ENCODE measurements around the gene YAF2. TPM values are rescaled to one million over a fixed set of nuclear protein-coding genes. Genes with fewer than 3 reads are reported as not detected.

YAF2 gene
- total and polyA plus RNA-seq, 2 donors (not counting 3 experiments of a cell fraction or from before 2014, with no cell fraction given) = 6.9 to 29.2 TPM

GRCh38 chr12:42260518-42260917 lies 22.5 kb upstream of the YAF2 start:
- FAIRE-seq (no peak), DNase-seq (ENCODE audit: low read depth, low spot score) (no peak)
- Histone ChIP-seq H3K9ac (replicated peaks; ENCODE audit: extremely low read depth, insufficient read depth, low read length) (no peak overlapping the region), H2AFZ (ENCODE audit: low read depth, low read length) (no peak overlapping the region), H3K4me1 (ENCODE audit: control insufficient read depth, extremely low read depth, insufficient read depth, low read length) (no peaks in the 10 kb centered on the region), H3K36me3 (ENCODE audit: control insufficient read depth in 2 of 2, extremely low read depth in 1 of 2, insufficient read depth in 2 of 2, low read length in 2 of 2) (no peaks in the 10 kb centered on the region), H3K4me2 (ENCODE audit: insufficient read depth, low read length) (no peak overlapping the region), H3K9me3 (replicated peaks; ENCODE audit: control insufficient read depth, insufficient read depth, low read length) (no peaks in the 10 kb centered on the region), H3K4me3 (replicated peaks in 1 of 3; ENCODE audit: insufficient read depth in 1 of 3, low read depth in 1 of 3, low read length in 3 of 3) (no peak overlapping the region), H3K27me3 (ENCODE audit: control insufficient read depth in 2 of 2, insufficient read depth in 2 of 2, low read length in 2 of 2) (no peaks in the 10 kb centered on the region), H4K20me1 (replicated peaks; ENCODE audit: control insufficient read depth, extremely low read depth, insufficient read depth, low read length) (no peaks in the 10 kb centered on the region), H3K9me1 (replicated peaks; ENCODE audit: control insufficient read depth, extremely low read depth, insufficient read depth, low read length) (no peaks in the 10 kb centered on the region), H3K27ac (ENCODE audit: insufficient read depth, low read depth, low read length) (no peak overlapping the region), H3K79me2 (ENCODE audit: control insufficient read depth, insufficient read depth, low read length) (no peaks in the 10 kb centered on the region)
- TF ChIP-seq POLR2A (IDR thresholded peaks at IDR 0.05; ENCODE audit: low read depth, low read length) (no peak), GATA2 (IDR thresholded peaks at IDR 0.05; ENCODE audit: insufficient read depth, insufficient read length, low read depth, low read length) (no peak), EZH2 (IDR thresholded peaks at IDR 0.05; ENCODE audit: borderline replicate concordance, low read depth, low read length, severe bottlenecking) (no peak), POLR2AphosphoS5 (IDR thresholded peaks at IDR 0.05; ENCODE audit: insufficient read depth, low read depth, low read length) (no peak), MYC (IDR thresholded peaks at IDR 0.05; ENCODE audit: low read depth, low read length) (no peak), MAX (IDR thresholded peaks at IDR 0.05; ENCODE audit: insufficient read depth, insufficient read length) (no peak), JUN (IDR thresholded peaks at IDR 0.05; ENCODE audit: borderline replicate concordance, insufficient read depth, insufficient read length, low read depth) (no peak), FOS (IDR thresholded peaks at IDR 0.05; ENCODE audit: borderline replicate concordance, insufficient read depth, low read length) (no peak), CTCF (IDR thresholded peaks at IDR 0.05; ENCODE audit: extremely low read depth in 1 of 2, insufficient read depth in 1 of 2, low read depth in 1 of 2, low read length in 2 of 2) (no peak)
- intact Hi-C loops (cut with micrococcal nuclease) = no loop called here
- ChIA-PET POLR2A (no interaction called here), CTCF (no interaction called here)
- no TSS peak for BruUV-seq (replicated peaks)
- dilution Hi-C loops (cut with MboI; ENCODE audit: extremely low pct_ligation_motif_present, low sequenced_read_pairs) = no loop called here
